GM10847 (cell line): Measurements from ENCODE around the gene EMP3.

Source experiments
- POLR2A ChIP-seq: IDR thresholded peaks from 2 replicates; pipeline ENCODE4 v1.6.1; 2011; ENCODE audit not compliant: insufficient read length; ENCODE audit errors: extremely low read depth

Gene EMP3

DNA sequence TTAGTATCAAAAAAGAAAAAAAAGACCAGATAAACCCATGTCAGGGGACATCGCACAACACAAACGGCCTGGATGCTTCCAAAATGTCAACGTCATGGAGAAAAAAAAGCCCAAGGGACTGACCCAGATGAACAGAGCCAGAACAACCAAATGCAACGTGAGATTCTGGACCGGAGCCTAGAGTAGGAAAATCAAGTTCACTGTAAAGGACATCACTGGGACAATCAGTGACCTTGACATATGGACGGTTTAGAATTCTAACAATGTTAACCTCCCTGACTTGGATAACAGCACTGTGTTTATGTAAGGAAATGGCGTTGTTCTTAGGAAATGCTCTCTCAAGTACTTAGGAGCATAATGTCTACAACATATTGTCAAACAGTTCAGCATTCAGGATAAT is 15.1 kb upstream of the EMP3 start:
- no peak for TF ChIP-seq POLR2A

- no peak for TF ChIP-seq POLR2A
These were observed 14.0 kb upstream of the EMP3 start for GRCh38 chr19:48311384-48311783.

DNA sequence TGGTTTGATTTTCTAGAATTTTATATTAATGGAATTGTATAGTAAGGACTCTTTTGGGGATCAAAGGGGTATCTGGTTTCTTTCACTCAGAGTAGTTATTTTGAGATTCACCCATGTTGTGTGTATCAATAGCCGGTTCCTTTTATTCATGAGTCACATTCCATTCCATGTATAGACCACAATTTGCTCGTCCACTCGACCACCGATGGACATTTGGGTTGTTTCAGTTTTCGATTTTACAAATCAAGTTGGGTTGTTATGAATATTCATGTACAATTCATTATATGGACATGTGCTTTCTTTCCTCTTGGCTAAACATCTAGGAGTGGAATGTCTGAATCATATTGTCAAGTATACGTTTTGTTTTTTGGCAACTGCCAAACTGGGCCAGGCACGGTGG is 9.6 kb upstream of the EMP3 start:
- TF ChIP-seq POLR2A, result no peak

DNA sequence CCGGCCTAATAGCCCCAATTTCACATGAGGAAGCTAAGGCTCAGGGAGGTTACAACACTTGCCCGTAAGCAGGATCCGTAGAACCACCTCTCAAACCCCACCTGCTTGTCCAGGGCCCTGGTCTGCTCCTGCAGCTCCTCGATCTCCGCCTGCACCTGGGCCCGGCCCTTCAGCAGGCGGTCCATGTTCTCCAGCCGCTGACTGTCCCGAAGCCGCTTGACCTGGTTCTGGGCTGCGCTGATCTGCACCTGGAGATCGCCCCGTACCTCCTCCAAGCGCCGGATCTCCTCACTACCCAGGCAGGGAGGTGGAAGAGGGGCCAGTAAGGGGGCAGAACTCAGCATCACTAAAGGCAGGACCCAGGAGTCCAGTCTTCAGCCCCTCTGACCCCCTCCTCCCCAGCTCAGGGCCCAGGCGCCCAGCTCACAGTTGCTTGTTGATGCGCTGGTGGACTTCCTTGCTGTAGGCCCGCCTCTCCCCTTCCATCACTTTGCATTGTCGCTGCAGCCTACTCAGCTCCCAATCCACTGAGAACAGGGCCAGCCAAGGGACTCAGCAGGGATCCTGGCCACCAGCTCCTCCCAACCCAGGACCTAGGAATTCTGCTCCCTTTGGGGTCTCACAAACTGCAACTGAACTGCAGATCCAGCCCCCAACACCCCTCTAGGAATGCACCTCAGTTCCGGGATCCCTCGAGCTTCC is 6.9 kb upstream of the EMP3 start:
- no peak for TF ChIP-seq POLR2A

DNA sequence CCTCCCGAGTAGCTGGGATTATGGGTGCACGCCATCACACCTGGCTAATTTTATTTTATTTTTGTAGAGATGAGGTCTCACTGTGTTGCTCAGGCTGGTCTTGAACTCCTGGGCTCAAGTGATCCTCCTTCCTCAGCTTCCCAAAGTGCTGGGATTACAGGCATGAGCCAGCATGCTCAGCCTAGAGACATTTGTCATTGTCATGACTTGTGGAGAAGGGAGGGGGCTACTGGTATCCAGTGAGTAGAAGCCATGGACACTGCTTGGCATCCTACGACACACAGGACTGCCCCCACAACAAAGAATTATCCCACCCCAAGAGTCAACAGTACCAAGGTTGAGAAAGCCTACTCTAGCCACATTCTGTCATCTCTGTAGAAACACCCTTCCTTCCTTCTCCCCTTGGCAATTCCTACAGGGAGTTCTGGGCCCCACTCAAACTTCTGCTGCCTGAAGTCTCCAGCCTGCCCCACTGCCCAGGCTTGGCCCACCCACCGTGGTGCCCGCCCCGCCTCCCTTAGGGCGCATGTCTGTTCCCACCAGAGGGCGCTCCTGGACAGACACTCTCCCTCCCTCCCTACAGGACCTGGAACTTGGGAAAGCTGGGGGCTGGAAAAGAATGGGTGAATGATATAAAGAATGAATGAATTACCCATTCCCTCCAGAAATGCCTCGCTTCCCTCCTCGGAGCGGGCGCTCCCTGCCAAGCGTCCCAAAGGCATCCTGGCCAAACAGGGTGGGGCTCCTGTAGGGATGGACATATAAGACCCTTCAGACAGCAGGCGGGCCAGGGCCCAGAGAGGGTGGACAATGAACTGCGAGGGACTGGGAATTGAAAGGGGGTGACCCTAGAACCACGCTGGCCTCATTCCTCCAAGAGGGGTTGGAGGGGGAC is 5.5 kb upstream of the EMP3 start:
- TF ChIP-seq POLR2A, result no peak

- no peak for TF ChIP-seq POLR2A
These were observed 4.1 kb upstream of the EMP3 start for GRCh38 chr19:48321372-48321621.

DNA sequence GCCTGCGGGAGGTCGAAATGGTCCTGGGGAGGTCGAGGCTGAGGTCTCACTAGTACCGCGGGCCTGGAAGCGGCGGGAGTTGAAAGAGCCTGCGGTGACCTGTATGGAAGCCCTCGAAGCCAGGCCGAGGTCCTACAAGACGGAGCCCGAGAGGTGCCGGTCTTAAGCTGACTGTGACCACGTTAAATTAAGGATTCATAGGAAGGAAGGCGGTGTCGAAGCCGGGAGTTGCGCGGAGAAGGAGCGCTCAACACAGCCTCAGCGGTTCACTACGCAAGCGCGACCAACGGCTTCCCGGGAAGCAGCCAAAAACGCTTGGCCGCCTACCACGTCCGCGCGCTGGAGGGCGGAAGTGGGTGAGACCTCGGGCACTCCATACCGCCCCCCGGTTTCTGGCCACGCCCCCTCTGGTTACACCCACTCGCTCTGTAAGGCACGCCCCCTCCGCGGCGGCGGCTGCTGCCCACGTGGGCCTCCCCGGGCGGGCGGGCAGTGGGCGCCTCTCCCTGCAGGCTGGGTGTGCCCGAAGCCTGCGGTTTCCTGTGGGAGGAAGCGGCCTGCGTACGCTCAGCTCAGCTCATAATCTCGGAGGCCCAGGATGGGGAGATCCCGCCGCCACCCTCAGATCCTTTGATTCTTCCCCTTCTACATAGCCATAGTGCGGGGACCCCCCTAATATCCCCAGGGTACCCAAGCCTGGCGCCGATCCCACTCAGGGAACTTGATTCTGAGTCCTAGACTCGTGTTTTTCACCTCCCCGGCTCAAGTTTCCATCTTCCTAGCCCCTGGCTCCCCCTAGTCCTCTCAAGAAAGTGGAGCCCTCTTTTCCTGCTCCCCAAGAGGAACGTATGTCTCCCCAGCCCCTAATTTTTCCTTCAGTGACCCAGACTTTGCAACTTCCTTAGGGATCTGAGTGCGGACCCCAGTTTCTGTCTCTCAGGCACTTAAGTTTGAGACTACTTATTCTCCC is 3.4 kb upstream of the EMP3 start:
- peak; percentile 87 for TF ChIP-seq POLR2A

DNA sequence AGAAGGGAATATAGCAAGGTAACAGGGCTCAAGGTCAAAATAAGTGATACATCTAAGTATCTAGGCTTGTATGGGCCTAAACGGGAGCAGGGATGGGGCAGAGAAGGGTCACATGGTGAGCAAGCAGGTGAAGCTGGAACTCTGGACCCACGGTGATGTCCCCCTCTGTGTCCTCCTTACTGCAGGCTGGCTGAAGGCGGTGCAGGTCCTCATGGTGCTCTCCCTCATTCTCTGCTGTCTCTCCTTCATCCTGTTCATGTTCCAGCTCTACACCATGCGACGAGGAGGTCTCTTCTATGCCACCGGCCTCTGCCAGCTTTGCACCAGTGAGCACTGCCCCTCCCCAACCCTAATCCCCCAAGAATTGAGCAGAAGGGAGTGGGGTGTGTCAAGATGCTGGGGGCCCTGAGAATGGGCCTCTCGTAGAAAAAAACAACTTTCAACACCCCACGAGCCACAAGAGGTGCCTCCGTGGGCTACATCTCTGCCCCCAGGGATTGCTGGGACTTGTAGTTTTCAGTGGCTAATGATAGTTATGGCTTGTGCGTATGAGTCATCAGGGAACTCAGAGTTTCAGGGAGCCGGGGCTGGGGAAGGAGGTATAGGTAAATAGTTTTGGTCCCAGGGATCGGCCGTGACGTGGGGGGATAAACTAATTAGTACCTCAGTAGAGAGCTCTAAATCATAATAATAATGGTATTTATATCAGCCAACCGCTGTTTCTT is 4.0 kb downstream of the EMP3 start:
- no peak for TF ChIP-seq POLR2A

DNA sequence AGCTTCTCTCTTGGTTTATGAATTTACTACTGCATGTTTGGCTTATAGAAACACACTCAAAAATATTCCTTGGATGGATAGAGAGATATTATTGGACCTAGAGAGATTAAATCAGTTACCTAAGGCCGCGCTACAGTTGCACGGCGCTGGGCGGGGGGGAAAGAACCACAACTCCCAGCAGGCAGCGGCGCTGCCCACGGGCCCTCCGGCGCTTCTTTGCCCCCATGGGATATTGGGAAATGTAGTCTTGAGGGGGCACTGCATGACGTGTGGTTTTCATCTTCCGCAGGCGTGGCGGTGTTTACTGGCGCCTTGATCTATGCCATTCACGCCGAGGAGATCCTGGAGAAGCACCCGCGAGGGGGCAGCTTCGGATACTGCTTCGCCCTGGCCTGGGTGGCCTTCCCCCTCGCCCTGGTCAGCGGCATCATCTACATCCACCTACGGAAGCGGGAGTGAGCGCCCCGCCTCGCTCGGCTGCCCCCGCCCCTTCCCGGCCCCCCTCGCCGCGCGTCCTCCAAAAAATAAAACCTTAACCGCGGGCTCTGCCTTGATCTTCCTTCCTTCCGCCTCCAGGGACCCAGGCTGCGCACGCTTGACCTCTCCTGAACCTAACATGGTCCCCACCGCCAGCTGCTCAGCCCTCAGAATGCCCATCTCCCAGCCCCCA is 4.8 kb downstream of the EMP3 start:
- peak; percentile 35 for TF ChIP-seq POLR2A

- TF ChIP-seq POLR2A, result no peak
These were observed 7.0 kb downstream of the EMP3 start for GRCh38 chr19:48332351-48332661.

GRCh38 chr19:48332662-48333466 is 7.5 kb downstream of the EMP3 start:
- peak; percentile 55 for TF ChIP-seq POLR2A

DNA sequence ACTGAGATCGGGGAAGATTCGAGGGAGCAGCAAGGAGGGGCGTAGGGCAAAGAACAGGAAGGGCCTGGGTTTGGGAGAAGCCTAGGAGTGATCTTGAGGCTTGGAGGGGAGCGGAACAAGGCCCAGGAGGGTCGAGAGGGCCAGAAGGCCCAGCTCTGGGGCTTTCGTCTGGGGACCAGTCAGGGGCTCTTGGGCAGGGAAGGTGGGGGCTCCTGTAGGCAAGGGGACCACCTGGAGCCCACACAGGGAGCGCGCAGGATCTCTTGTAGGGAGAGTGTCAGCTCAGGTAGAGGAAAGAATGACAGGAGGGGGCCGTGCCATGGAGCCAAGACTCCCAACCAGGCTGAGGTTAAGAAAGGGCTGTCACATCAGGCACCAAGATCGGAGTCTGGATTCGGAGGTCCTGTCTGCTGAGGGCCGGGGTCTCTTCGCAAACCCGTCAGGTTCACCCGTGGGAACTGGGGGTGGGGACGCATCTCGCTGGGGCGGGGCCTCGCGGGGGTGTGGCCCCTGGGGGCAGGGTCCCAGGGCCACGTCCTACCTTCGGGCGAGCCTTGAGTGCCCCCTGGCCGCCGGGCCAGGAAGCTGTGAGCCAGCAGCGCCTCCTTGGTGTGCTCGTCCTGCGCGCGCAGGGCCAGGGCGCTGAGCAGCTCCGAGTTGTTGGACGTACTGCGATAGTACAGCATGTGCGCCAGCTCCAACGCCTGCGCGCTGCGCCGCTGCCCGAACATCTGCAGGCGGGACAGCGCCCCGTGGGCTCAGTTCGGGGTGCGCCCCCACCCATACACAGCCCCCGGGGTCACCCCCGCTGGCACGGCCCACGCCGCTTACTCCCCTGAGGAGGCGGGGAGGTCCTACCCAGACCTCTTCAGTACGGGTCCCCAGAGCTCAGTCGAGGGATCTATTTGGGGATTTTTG is 8.4 kb downstream of the EMP3 start:
- TF ChIP-seq POLR2A, result no peak

- TF ChIP-seq POLR2A, result no peak
These were observed 13.0 kb downstream of the EMP3 start for GRCh38 chr19:48338253-48338755.
